Left renal pelvis (tissue), 4 donors: ENCODE measurements around the gene ADGRG3. TPM values are rescaled to one million over a fixed set of nuclear protein-coding genes. Genes with fewer than 3 reads are reported as not detected.
A peak's percentile ranks its signal among the peaks of the same experiment; 100 is the strongest.

Experiments used
- DNase-seq, 4 donors: peaks; one replicate each; pipeline ENCODE4 v3.0.0-alpha.2; 2013; ENCODE audit warnings: low read depth in 4 of 4, low spot score in 3 of 4
- polyA plus RNA-seq, 4 donors: library from polyadenylated mRNA; unstranded; fragments of 120-200 nt; gene quantifications; one replicate each; pipeline ENCODE4 v1.2.1, GENCODE V29; 2013; ENCODE audit not compliant: insufficient read length in 4 of 4

ADGRG3 gene, protein sequence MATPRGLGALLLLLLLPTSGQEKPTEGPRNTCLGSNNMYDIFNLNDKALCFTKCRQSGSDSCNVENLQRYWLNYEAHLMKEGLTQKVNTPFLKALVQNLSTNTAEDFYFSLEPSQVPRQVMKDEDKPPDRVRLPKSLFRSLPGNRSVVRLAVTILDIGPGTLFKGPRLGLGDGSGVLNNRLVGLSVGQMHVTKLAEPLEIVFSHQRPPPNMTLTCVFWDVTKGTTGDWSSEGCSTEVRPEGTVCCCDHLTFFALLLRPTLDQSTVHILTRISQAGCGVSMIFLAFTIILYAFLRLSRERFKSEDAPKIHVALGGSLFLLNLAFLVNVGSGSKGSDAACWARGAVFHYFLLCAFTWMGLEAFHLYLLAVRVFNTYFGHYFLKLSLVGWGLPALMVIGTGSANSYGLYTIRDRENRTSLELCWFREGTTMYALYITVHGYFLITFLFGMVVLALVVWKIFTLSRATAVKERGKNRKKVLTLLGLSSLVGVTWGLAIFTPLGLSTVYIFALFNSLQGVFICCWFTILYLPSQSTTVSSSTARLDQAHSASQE
- under 1 TPM; 0.09 to 0.70 (median 0.36) TPM for polyA plus RNA-seq

DNA sequence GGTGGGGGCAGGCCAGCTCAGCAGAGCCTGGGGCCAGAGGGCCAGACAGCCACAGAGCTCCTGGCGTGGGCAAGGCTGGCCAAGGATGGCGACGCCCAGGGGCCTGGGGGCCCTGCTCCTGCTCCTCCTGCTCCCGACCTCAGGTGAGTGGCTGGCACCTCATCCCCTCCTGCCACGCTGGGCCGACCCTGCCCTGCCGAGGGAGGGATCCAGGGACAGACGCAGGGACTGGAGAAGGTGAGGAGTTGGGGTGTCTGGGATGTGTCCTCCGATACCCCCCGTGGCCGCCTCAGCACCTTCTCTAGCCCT, at the start of gene ADGRG3:
ADGRG3 (plus strand) TSS at position 44 of the 309 bp plus-strand sequence; CDS start at position 86, 42 bp downstream.
- DNase-seq: no peak

DNA sequence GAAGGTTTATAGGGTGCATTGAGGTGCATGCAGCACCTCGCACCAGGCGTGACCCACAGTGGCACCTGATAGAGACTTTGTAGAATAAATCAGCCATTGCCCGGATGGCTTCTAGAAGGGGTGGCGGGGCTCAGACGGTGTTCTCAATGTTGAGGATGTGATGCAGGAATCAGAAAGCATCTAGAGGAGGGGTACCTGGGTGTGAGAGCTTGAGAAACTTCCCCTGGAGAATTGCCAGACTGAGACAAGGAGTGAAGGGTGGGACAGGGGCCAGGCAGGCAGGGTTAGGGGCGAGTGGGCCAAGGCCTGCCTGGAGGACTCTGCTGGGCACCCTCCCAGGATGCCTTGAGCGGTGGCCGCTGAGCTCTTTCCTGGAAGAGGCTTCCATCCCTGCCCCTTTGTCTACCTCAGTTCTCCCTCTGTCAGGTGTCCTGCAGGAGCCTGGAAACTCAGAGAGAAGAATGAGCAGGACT, 48.9 kb upstream of the ADGRG3 start:
- no peak for DNase-seq

DNA sequence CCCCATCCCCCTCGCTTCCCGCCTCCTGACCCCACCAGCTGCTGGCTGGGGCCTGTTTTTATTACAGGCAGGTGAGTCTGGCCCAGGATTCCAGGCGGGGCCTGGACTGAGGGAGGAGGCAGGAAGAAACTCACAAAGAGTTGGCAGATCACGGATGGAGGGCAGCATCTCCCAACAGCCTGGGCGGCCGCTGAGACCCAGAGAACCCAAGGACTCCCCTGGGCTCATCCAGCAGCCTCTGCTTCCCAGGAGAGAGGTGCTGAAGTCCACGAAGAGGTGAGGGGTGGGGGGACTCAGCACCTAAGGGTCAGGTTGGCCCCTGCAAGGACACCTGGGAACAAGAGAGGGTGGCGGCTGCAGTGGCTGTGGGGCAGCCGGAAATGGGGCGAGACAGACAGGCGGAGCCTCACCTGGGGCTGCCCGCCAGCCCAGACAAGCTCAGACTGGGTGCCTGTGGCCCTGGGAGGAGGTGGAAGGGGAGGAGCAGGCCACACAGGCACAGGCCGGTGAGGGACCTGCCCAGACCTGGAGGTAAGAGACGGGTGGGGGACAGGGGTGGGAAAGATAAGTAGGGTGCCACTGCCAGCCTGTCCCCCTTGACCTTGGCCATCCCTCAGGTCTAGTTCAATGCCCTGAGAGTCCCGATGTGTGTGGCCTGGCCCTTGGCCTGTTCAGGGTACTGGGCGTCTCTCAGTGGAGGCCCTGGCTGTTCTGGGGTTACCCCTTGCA, 48.3 kb upstream of the ADGRG3 start:
- no peak for DNase-seq

DNA sequence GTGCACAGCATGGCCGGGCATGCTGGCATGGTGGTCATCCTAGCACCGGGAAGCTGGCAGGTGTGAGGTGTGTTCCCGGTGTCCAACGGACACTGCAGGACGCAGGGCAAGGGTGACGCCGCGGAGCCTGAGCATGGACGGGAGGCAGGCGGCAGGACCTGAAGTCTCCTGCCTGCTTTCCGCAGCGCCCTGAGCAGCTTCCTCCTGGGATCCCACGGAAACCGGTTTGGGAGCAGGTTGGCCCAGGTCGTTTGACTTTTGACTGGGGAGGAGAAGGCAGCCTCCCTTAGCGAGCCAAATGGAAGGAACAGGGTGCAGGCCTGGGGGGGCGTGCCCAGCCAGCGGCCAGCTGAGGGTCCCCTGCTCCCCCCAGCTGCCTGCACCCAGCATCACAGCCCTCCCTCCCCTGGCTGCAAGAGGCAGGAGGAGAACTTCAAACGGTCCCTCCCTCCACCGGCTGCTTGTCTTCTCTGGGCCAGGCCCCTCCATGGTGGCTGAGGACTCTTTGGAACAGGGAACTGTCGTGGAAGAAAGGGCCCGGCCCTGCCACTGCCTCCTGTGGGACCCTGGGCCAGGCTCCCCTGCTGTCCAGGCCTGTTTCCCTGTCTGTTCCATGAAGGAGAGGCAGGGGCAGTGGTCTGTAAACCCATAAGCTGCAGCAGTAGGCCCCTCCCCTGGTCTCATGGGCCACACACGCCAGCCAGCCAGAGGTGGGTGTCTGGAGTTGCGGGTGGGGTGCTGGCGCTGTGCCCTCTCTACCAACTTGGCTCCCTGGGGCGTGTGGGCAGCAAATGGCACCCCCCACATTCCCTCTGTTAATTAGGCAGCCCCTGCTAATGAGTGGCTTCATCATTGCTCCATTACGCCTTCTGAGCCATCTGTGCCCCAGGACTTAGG, 47.5 kb upstream of the ADGRG3 start:
- no peak for DNase-seq

DNA sequence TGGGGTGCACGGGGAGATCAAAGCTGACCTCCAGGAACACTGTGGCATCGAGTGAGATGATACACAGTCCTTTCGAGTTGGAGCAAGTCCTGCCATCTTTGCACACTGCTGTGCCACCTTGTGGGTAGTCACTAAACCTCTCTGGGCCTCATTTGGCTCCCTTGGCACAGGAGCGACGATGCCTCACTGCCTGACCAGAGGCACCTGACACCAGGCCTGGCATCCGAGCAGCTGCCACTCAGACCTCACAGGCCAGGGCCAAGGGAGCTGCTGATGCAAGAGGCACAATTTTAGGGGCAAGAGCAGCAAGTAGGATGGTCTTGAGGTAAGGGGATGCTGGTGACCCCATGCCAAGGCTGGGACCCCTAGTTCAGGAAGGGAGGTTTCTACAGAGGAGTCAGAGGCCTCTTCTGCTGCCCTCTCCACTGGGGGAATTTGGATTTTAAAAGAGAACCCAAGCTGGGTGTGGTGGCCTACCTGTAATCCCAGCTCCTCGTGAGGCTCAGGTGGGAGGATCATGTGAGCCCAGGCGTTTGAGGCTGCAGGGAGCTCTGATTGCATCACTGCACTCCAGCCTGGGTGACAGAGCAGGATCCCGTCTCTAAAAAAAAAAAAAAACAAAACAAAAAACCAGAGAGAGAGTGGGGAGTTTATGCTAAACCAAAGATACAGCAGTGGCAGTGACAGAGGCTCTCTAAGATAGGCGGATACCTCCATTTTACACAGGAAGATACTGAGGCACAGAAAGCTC, 46.4 kb upstream of the ADGRG3 start:
- no peak for DNase-seq

DNA sequence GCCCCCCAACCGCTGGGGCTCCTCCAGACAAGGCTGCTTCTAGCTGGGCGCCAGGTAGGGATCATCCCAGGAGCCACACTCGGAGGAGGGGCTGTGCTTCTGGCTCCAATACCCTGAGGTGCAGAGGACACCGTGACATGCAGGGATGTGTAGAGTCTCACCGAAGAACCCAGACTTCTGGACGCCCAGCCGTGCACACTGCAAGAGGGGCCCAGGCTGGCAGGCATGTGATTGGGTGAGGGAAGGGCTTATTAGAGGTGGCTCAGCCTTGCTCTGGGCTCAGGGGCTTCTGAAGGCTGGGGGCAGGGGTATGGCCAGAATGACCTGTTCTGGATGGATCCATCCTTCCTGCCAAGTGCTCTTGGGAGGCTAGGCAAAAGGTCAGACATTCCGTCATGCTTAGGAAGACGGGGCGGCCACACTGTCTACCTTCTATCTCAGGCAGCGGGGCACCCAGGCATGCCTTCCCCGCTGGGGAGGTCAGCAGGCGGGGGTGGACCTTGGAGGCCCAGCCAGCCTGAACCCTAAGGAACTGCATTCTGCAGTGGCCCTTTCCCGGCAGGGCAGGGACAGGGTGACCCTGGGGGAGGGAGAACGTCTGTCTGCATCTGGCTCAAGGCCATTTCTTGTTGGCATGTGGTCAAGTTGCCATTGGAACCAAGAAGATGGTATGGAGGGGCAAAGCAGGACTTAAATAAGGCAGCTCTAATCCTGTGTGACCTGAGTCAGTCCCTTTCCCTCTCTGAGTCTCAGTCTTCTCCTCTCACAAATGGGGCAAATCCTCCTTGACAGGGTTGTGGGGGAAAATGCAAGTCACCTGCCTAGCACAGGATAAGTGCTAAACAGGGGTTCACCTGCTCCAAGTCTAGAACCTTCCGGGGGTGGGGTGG, 45.5 kb upstream of the ADGRG3 start:
- no peak for DNase-seq

DNA sequence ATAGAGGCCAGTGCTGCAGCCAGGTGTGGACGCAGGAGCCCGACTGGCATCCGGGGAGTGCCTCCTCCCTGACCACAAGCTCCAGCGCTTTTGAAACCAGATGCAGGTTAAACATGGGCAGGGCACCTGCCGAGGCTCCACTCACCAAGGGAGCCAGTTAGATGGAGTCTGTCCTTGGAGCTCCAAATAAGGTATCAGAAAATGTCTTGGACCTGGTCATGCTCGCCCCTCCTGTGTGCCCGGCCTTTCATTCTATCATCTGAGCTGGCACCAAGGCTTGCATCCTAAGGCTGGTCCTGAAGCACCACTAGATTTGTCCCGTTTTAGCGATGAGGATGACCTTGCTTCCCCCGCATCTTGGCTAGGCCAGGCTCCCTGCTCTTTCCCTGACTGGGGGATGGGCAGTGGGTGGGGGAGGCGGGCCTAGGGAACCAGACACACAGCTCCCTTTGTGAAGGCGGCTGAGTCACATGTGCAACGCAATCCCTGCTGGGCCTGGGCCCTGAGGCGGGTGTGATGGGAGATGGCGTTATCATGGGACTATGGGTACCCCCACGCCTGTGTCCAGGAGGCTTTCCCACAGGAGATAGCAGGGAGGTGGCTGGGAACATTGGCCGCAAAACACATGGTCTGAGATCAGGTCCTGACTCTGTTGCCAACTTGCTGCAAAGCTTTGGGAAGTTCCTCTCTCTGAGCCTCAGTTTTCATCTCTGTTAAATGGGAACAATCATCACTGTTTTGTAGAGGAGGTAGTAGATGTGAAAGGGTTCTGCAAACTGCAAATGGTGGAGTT, 44.7 kb upstream of the ADGRG3 start:
- no peak for DNase-seq

DNA sequence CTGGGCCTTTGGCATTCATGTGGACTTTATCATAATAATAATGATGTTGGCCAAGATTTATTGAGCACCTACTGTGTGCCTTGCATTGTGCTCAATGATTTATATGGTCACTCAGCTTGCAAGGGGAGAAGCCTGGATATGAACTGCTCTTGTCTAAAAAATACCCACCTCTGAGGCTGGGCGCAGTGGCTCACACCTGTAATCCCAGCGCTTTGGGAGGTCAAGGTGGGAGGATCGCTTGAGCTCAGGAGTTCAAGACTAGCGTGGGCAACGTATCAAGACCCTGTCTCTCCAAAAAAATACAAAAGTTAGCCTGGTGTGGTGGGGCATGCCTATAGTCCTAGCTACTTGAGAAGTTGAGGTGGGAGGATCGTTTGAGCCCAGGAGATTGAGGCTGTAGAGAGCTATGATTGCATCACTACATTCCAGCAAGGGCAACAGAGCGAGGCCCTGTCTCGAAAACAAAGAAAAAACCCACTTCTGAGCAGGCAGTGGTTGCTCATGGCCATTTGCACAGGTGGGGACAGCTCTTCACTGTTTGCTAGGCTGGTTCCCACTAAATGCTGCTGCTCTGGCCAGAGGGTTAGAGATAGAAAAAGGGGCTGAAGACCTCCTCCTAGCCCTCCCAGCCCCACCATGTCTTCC, 43.9 kb upstream of the ADGRG3 start:
- no peak for DNase-seq

DNA sequence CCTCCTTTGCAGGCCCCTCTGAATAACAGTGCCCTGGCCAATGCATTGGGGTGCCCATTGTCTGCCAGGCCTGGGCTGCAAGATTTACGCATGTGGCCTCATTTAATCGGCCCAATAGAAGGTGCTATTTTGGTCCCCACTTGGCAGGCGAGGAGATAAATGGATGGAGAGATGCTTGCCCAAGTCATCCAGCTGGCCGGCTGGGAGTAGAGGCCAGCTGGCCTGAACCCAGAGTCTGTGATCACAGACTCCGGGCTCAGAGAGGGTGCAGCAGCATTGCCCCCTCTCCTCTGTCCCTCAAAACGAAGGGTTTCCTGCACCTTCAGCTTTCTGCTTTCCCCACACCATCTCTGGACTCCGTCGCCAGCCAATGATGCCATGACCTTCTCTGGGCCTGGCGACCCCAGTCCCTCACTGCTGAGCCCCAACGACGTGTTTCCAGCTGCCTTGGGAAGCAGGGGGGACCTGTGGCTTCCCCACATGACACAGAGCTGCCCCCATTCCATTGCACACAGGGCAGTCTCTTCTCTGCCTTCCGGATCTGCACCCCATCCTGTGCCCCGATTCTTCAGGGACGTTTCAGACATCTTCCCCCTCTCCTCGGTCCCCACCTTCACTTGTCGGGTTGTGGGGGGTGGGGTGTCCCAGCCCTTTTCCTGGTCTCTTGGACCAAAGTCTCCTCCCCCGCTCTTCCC, 43.2 kb upstream of the ADGRG3 start:
- DNase-seq: no peak

DNA sequence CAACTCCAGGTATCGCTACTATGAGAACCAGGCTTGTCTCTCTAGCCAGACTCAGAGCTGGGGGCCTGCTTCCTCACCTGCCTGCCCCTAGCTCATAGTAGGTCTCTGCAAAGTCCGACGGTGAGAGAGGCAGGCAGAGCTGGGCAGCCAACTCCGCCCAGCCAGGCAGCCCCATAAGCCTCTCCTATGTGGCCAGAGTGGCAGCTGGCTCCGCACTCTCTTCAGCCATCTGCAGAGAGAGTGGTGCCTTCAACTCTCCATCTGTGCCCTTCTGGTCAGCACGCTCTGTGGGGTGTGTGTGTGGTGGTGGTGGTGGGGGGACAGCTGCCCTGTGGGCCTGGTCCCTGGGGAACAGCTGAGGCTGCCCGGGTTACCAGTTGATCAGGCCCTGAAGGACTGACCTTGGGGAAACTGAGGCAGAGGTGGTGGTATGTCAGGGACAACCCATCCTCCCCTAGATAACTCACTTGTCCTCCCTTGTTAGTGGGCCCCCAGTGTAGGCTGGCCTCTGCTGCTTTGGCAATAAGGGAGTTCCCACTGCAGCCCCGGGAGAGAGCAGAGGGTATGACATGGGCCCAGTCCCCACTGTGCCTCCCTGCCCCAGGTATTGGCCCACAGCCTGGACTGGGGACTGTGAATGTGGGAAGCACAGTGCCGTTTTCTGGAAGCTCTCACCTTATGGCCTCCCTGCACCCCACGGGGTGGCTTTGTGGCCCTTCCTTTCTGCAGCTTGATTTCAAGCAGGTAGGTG, 41.5 kb upstream of the ADGRG3 start:
- no peak for DNase-seq

DNA sequence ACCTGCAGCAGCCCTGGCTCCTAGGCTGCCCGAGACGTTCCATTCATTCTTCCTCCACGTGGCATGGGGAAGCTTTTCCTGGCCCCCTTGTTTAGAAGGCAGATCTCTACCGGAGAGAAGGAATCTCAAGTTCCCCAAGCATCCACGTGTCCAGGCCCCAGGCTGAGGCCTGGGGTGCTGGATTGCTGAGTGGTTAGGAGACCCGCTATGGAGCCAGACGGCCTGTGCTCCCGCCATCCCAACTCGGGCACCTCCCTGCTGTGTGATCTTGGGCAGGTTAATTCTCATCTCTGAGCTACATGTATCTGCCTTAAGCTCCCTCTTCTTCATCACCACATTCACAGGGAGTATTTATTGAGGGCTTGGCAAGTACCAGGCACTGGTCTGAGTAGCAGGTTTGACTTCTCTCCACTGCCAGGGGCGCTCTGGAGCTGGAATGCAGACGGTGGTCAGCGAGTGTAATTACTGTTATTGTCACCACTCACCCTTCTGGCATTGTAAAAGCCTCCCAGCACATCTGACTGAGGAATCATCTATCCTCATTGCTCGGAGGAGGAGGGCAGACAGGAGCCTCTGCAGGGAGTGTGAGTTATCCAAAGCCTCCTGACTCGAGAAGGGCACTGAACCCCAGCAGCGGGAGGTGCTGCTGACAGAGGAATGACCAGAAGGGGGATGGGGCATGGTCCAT, 40.8 kb upstream of the ADGRG3 start:
- DNase-seq: no peak

DNA sequence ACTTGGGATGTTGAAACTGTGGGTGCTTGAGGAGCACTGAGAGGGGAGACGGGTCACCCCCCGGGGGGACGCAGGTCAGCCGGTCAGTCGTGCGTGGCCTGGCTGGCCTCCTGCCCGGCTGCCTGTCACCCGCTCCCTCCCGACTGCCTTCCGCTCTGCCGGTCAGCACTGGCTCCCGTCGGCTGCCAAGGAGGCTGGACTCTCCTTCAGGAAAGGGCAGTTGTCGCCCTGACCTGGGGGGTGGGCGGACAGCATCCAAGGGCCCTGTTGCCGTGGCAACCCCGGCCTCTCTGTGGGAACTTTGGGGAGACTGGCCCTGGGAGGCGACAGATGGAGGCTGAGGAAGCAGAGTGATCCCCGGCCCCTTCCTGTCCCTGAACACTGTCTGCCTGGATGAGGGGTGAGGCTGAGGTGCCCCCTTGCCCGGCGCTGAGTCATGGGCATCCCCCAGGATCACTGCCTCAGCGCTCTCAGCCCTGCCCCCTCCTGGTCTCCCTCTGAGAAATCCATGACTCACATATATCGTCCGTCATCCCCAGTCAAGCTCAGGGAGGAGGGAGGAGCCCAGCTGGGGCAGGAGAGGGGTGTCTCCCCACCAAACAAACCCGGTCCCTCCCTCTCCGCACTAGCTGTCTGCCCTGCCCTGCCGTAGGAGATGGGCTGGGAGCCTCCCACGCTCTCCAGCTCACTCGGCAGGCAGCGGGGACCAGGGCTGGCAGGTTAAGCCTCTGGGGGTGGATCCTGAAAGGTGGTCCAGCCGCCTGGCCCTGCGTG, 39.9 kb upstream of the ADGRG3 start, which contains the start of gene ADGRG1:
ADGRG1 (plus strand) TSS at position 623 of the 774 bp plus-strand sequence. CDS start 21,658 bp downstream, outside the sequence.
- peak in 3 of 4 donors; percentile 56 to 72 (median 66) for DNase-seq

DNA sequence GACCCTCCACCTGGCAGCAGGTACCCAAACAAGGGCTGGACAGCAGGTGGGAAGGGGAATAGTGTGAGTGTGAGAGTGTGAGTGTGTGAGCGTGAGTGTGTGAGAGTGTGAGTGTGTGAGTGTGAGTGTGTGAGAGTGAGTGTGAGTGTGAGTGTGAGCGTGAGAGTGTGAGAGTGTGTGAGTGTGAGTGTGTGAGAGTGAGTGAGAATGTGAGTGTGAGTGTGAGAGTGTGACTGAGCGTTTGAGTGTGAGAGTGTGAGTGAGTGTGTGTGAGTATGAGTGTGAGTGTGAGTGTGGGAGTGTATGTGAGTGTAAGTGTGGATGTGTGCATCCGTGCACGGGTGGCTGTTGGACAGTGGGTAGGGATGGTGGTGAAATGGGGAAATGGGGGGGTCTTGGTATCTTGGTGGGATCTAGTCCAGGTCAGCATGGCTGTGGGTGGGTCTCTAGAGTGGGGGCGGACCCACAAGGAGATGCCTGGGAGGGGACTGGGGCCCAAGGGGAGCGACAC, 39.3 kb upstream of the ADGRG3 start:
- DNase-seq: no peak

DNA sequence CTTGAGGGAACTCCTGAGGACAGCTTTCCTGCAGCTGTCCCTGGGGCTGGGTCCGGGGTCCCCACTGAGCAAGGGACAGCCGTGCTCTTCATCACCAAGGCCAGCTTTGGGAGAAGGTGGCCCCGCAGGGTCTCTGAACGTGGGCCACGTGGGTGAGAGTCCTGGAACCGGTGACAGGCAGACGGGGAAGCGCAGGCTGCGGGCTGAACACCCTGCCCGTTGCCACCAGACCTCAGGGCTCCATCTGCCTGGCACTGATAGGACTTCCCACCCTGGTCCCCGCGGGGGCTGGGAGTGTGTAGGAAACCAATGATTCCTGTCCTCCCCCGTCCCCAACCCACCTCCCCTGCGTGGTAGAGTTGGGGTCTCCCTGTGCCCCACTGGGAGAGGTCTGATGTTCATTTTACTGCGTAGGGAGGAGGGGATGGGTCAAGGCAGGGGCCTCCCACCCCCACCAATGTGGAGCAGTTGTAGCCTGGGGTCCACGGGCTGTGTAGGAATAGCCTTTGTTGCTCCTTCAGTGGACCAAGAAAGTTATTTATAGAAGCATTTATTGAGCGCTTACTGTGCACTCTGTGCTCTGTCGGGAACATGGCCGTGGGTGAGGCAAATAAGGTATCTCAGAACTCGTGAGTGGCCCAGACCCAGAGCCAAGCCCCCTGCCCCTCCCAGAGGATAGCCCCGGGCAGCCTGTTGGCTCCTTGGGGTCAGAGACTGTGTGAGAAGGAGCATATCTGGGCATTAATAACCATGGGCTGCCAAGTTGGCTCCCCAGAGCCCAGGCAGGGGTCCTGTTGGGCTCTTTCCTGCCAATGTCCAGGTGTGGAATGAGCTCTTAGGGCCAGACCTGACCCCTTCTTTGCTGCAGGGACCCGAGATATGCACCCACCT, 38.3 kb upstream of the ADGRG3 start:
- DNase-seq: no peak
